Progenitor cell of endocrine pancreas (in vitro differentiated cells): ENCODE data around the gene SSX2IP. TPM values are rescaled to one million over a fixed set of nuclear protein-coding genes. Genes with fewer than 3 reads are reported as not detected.

ENCODE experiments used
- DNase-seq: peaks from one replicate; pipeline ENCODE4 v3.0.0; 2021; ENCODE audit warnings: low spot score; ENCODE audit not compliant: unreplicated experiment
- H3K27ac Mint-ChIP-seq: 2 replicates; pipeline ENCODE4 v1.8.0; 2021; ENCODE audit warnings: mild to moderate bottlenecking, moderate library complexity, mixed read lengths
- H3K27me3 Mint-ChIP-seq: 2 replicates; pipeline ENCODE4 v1.8.0; 2021; ENCODE audit warnings: mixed read lengths
- H3K36me3 Mint-ChIP-seq: 2 replicates; pipeline ENCODE4 v1.8.0; 2022; ENCODE audit warnings: mixed read lengths; ENCODE audit not compliant: insufficient read depth
- H3K4me1 Mint-ChIP-seq: 2 replicates; pipeline ENCODE4 v1.8.0; 2021; ENCODE audit warnings: low read depth, mixed read lengths
- H3K4me3 Mint-ChIP-seq: 2 replicates; pipeline ENCODE4 v1.8.0; 2021; ENCODE audit warnings: low read depth, mild to moderate bottlenecking, moderate library complexity, mixed read lengths
- H3K9me3 Mint-ChIP-seq: 2 replicates; pipeline ENCODE4 v1.8.0; 2021; ENCODE audit warnings: low read depth, mixed read lengths
- CTCF ChIP-seq: fragments of 200-600 bp; sonication (generic); IDR thresholded peaks from one replicate; pipeline ENCODE4 v1.5.0; 2021; ENCODE audit warnings: antibody characterized with exemption, mild to moderate bottlenecking; ENCODE audit not compliant: unreplicated experiment
- total RNA-seq: library from RNA; stranded (reverse); gene quantifications from 2 replicates; pipeline ENCODE4 v1.2.1, GENCODE V29; 2021

Gene SSX2IP
- total RNA-seq, 1 donor from 2014 or later, result 36.4 TPM

- Mint-ChIP-seq H3K4me1 (peaks cover 8% of the 10 kb centered on the region), H3K4me3 (no peak overlapping the region), H3K27ac (no peak overlapping the region), H3K9me3 (no peaks in the 10 kb centered on the region), H3K27me3 (no peaks in the 10 kb centered on the region), H3K36me3 (no peaks in the 10 kb centered on the region)
- no peak for DNase-seq
- no peak for TF ChIP-seq CTCF
Observed at GRCh38 chr1:84702143-84702542, 11.9 kb upstream of the SSX2IP start.

GRCh38 chr1:84701376-84701775, 11.1 kb upstream of the SSX2IP start:
- Mint-ChIP-seq H3K4me1 (peaks cover 8% of the 10 kb centered on the region), H3K4me3 (no peak overlapping the region), H3K27me3 (no peaks in the 10 kb centered on the region), H3K9me3 (no peaks in the 10 kb centered on the region), H3K27ac (no peak overlapping the region), H3K36me3 (no peaks in the 10 kb centered on the region)
- DNase-seq, result no peak
- no peak for TF ChIP-seq CTCF

GRCh38 chr1:84700070-84700469, 9.8 kb upstream of the SSX2IP start:
- Mint-ChIP-seq H3K4me3 (no peak overlapping the region), H3K4me1 (peaks cover 8% of the 10 kb centered on the region), H3K27me3 (peaks cover 3% of the 10 kb centered on the region), H3K9me3 (no peaks in the 10 kb centered on the region), H3K36me3 (no peaks in the 10 kb centered on the region), H3K27ac (no peak overlapping the region)
- DNase-seq, result no peak
- no peak for TF ChIP-seq CTCF

GRCh38 chr1:84698151-84699110, 8.2 kb upstream of the SSX2IP start:
- Mint-ChIP-seq H3K9me3 (no peaks in the 10 kb centered on the region), H3K4me1 (peaks cover 8% of the 10 kb centered on the region), H3K27me3 (peaks cover 6% of the 10 kb centered on the region), H3K27ac (no peak overlapping the region), H3K36me3 (no peaks in the 10 kb centered on the region), H3K4me3 (no peak overlapping the region)
- DNase-seq, result no peak
- TF ChIP-seq CTCF, result no peak

GRCh38 chr1:84693785-84694184, 3.5 kb upstream of the SSX2IP start:
- Mint-ChIP-seq H3K27me3 (peaks cover 6% of the 10 kb centered on the region), H3K4me3 (no peak overlapping the region), H3K36me3 (no peaks in the 10 kb centered on the region), H3K27ac (no peak overlapping the region), H3K9me3 (no peaks in the 10 kb centered on the region), H3K4me1 (peaks cover 17% of the 10 kb centered on the region)
- TF ChIP-seq CTCF, result no peak
- DNase-seq, result no peak
